Measurements from ENCODE around the gene TNFRSF13B.
"Not testable (repeated sequence)": the region's sequence is repeated elsewhere in the genome, so short reads cannot be mapped to it uniquely, and the experiment has no call there.

The TNFRSF13B gene

GRCh38 chr17:16971458-16972338 lies at the start of gene TNFRSF13B:
TNFRSF13B (minus strand) TSS chr17:16972118; CDS start chr17:16972075, 43 bp downstream.
- no peak for DNase-seq (ENCODE audit: low read depth)

GRCh38 chr17:17021194-17021863 lies 49.4 kb upstream of the TNFRSF13B start:
- DNase-seq (ENCODE audit: low read depth), result no peak

DNA sequence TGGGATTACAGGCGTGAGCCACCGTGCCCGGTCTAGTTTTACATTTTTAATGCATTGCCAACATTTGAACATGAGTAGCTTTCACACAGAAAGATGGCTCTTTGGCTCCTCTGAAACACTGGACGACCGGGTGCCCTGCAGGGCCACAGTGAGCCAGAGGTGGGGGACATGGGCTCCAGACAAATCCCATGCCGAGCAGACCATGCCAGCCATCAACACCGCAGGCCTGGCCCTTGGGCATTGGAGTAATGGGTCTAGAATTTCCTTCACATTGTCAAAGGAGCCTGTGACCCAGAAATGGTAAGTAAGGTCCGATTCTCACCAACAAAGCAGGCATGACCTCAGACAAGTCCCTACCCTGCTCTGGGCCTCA lies 48.9 kb upstream of the TNFRSF13B start:
- DNase-seq (ENCODE audit: low read depth), result no peak

- DNase-seq (ENCODE audit: low read depth), result no peak
These were observed 48.1 kb upstream of the TNFRSF13B start for GRCh38 chr17:17019891-17020456.

DNA sequence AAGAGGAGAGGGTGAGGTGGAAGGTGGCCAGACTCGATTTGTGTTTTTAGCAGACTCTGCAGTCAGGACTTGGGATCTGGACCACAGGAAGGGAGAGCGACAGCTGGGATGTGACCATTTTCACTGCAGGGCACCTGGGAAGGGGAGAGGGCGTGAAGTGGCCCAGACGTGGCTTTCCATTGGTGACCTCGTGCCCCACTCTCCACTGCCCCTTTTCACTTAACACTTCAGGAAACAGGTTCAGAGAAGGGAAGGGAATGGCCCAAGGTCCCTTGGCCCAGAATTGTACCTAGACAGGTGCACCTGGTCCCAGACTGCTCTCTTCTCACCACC lies 47.5 kb upstream of the TNFRSF13B start:
- DNase-seq (ENCODE audit: low read depth), result no peak

GRCh38 chr17:17018612-17019429 lies 46.9 kb upstream of the TNFRSF13B start:
- DNase-seq (ENCODE audit: low read depth), result no peak

DNA sequence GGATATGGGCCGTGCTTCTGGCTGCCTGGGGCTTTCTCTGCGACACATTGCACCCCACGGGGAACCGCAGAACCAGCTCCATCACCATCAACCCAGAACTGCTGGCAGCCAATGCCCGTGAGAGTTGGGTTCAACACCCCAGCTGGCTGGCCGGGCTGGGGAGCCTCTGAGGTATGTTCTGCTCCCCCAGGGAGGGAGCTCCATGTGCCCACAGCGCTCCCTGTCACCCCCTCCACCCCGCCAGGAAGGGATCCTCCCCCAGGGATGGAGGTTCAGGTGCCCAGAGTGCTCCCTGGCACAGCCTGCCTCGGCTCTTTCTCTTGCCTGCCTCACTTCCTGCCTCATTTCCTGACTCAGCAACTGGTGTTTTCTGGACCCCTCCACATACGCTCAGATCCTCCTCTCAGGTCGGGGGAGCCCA lies 46.1 kb upstream of the TNFRSF13B start:
- DNase-seq (ENCODE audit: low read depth), result no peak

DNA sequence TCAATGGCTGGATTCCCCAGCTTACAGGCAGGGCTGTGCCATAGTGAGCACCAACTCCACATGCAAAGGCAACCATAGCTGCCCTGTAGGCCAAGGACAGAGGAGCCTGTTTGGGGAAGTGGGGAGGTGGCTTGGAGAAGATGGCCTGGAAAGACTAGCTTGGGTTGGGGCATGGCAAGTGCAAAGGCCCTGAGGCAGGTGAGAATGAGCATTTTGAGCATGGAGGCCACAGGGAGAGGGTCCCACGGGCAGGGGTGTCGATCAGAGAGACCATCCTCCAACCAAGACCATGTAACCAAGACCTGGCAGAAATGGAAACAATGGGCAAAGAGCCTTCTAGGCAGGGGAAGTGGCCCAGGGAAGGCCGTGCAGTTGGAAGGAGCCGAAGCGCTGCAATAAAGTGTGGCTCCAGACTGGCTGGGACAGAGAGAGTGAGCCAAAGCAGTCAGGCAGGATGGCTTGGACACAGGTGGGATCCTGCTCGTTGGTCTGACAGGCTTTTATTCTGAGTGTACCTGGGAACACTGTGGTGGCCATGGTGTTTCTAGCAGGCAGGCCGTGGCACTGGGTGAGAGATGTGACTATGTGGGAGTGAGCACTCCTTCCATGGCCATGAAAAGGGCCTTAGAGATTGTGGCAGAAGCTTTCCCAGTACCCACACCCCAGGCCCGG lies 45.6 kb upstream of the TNFRSF13B start:
- no peak for DNase-seq (ENCODE audit: low read depth)

DNA sequence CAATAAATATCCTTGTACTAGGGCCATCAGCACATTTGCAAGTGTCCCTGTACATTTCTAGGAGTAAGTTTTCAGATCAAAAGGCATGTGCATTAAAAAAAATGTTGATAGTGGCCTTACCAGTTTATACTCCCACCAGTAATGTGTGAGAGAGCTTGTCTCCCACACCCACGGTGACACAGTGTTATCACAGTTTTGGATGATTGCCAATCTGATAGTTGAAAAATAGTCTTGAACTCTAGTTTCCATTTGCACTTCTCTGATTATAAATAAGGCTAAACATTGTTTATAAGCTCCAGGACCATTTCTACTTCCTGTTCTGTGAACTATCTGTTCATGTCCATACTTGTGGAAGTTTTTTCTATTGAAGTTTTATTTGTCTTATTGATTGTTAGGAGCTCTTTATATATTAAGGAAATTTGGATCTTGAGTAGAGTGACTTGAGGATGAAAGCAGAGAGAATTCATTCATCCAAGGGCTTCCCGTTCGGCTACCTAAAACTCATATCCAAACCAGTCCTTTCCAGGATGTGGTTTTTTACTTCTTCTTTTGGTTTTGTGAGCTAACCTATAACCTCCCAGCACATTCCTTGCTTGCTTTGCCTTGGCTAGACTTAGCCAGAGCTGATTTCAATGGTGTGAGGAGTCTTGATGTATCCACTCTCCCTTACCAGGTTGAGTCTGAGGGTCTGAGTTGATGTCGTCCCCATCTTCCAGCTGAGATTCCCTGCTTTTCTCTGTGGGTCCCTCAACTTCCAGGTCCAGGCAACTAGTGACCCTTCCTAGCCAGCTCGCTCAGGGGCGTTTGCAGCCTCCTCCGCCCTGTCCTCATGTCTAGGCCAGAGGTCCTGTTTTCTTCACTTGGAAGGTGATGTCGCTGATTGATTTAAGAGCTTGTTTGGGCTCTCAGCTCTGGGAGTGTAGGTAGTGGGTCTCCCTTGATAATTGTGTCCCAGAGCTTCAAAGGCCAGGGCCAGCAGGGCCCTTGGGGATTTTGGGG lies 44.6 kb upstream of the TNFRSF13B start:
- DNase-seq (ENCODE audit: low read depth), result not testable (repeated sequence)

DNA sequence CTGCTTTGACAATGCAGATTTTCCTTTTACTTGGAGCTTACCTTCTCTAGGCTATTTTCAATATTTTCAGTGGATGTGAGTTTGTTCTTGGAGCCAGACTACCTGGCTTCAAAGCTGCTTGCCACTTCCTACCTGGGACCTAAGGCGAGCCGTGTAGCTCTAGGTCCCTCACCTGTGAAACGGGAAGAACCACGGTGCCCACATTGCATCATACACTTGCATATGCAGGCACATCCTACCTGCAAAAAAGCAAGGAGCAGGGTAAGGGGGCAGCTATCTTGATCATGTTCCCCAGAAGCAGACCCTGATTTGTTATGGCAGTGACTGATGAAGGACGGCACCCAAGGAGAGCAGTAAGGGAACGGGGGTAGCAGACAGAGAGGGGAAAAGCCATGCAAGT lies 43.3 kb upstream of the TNFRSF13B start:
- no peak for DNase-seq (ENCODE audit: low read depth)

- not testable (repeated sequence) for DNase-seq (ENCODE audit: low read depth)
These were observed 42.8 kb upstream of the TNFRSF13B start for GRCh38 chr17:17014748-17015124.

- not testable (repeated sequence) for DNase-seq (ENCODE audit: low read depth)
These were observed 42.2 kb upstream of the TNFRSF13B start for GRCh38 chr17:17013828-17014747.

DNA sequence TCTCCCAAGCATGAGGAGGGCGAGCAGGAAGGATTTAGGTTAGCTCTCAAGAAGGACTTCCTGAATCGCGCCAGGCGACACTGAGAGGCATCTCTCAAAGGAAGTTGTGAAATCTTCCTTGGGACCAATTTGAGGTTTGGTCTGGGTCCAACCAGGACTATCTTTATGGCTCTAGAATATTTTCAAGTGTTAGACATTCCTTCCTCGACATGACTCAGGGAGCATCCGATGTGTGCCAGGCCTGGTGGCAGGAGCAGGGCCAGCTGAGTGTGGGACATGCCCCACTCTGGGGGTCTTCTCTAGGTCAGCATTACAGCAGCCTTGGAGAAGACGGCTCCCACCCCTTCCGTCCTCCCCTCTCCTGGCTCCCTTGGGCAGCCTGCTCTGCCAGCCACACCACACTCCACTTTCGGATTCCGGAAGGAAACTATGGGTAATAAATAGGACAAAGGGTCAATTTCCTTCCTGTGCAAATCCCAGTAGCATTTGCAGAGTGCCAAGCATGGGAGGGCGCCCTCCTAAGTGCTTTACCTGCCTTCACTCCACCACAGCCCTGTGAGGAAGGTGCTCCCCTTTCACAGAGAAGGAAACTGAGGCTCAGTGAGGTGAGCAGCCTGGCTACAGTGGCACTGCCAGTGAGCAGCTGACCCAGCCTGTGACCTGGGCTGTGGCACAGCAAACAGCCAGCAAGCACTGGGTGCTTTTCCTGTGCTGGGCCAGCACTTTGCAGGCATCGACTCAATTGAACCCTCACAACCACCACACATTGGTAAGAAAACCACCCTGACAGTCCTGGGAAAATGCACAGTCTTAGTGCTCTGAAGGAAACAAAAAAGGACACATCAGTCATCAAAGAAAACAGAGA lies 39.4 kb upstream of the TNFRSF13B start:
- not testable (repeated sequence) for DNase-seq (ENCODE audit: low read depth)

- DNase-seq (ENCODE audit: low read depth), result not testable (repeated sequence)
These were observed 38.7 kb upstream of the TNFRSF13B start for GRCh38 chr17:17010545-17011034.

DNA sequence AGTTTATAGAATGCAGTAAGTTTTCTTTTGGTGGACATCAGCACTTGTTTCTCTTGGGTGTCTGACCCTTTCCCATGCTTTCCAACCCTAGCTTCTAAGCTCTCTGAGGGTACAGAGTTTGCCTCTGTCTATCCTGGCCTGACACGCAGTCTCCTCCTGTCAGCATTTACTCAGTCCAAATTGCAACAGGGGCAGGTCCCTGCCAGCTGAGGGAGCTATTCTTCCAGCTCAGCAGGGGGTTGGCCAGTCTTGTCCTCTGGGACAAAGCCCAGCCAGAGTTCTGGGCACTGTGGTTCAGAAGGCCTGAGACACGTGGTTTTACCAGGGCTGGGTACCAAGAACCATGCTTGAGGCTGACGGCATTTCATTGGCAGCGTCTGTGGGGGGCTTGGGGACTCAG lies 38.1 kb upstream of the TNFRSF13B start:
- not testable (repeated sequence) for DNase-seq (ENCODE audit: low read depth)

DNA sequence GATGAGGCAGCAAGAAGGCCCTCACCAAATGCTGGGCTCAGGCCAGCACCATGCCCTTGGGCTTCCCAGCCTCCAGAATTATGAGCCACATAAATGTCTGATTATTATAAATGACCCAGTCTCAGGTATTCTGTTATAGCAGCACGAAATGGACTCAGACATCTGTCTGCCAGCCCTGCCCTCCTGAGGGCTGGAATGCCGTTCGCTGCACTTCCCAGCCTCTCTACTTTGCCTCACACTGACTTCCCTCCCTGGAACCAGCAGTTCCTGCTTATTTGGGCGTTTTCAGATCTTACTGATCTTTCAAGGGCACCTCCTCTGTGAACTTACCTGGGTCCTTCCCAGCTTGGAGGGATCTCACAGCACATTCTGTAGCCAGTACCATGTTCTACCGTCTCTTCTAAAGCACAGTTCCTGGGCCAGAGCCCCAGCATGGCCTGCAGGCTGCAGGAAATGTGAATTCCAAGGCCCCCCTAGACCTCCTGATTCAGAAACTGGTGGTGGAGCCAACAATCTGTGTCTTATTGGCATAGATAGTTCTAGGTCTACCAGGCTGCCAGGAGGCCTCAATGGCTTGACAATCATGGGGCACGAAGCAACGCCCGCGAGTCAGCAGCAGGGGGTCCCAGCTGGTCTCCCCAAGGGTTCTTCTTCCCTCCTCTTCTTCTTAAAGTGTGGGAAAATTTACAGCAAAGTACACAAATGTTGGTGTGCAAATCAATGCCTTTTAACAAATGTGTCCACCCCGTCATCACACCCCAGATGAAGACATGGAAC lies 36.9 kb upstream of the TNFRSF13B start:
- not testable (repeated sequence) for DNase-seq (ENCODE audit: low read depth)

GRCh38 chr17:17007891-17008290 lies 36.0 kb upstream of the TNFRSF13B start:
- not testable (repeated sequence) for DNase-seq (ENCODE audit: low read depth)

All from stimulated activated CD8-positive, alpha-beta memory T cell treated with anti-CD3 and anti-CD28 coated beads, Interleukin-15, amount 100 ng/mL, for 1 hour (primary cell).